Measurements from ENCODE around the gene BLOC1S3. TPM values are rescaled to one million over a fixed set of nuclear protein-coding genes. Genes with fewer than 3 reads are reported as not detected.

BLOC1S3 gene
- total RNA-seq, 1 donor from 2014 or later: 11.5 TPM

GRCh38 chr19:45151821-45152503 lies 26.6 kb upstream of the BLOC1S3 start:
- TF ChIP-seq CTCF (conservative IDR thresholded peaks at IDR 0.05; ENCODE audit: low read depth, low read length): no peak
- no peak overlapping the region for H3K4me3 ChIP-seq (ENCODE audit: low read depth, low read length)
- no peak for DNase-seq (ENCODE audit: low read depth)

- no peak for DNase-seq (ENCODE audit: low read depth)
- peak overlapping the region; percentile 30 for H3K4me3 ChIP-seq (ENCODE audit: low read depth, low read length)
- TF ChIP-seq CTCF (conservative IDR thresholded peaks at IDR 0.05; ENCODE audit: low read depth, low read length): no peak
Measured at GRCh38 chr19:45152504-45153338, 25.9 kb upstream of the BLOC1S3 start.

- no peak for DNase-seq (ENCODE audit: low read depth)
- peak overlapping the region; percentile 30 for H3K4me3 ChIP-seq (ENCODE audit: low read depth, low read length)
- no peak for TF ChIP-seq CTCF (conservative IDR thresholded peaks at IDR 0.05; ENCODE audit: low read depth, low read length)
Measured at GRCh38 chr19:45153339-45154063, 25.1 kb upstream of the BLOC1S3 start.

GRCh38 chr19:45154064-45154827 lies 24.3 kb upstream of the BLOC1S3 start:
- no peak overlapping the region for H3K4me3 ChIP-seq (ENCODE audit: low read depth, low read length)
- peak; percentile 17 for TF ChIP-seq CTCF (conservative IDR thresholded peaks at IDR 0.05; ENCODE audit: low read depth, low read length)
- DNase-seq (ENCODE audit: low read depth): no peak

- no peak for DNase-seq (ENCODE audit: low read depth)
- H3K4me3 ChIP-seq (ENCODE audit: low read depth, low read length): no peak overlapping the region
- TF ChIP-seq CTCF (conservative IDR thresholded peaks at IDR 0.05; ENCODE audit: low read depth, low read length): no peak
Measured at GRCh38 chr19:45156011-45156630, 22.5 kb upstream of the BLOC1S3 start.

GRCh38 chr19:45156751-45157150 lies 21.8 kb upstream of the BLOC1S3 start:
- no peak for DNase-seq (ENCODE audit: low read depth)
- no peak for TF ChIP-seq CTCF (conservative IDR thresholded peaks at IDR 0.05; ENCODE audit: low read depth, low read length)
- no peak overlapping the region for H3K4me3 ChIP-seq (ENCODE audit: low read depth, low read length)
